ENCODE results near the gene PCP4L1. TPM values are rescaled to one million over a fixed set of nuclear protein-coding genes. Genes with fewer than 3 reads are reported as not detected.
"Not testable (repeated sequence)": the region's sequence is repeated elsewhere in the genome, so short reads cannot be mapped to it uniquely, and the experiment has no call there.

Gene PCP4L1
- polyA plus RNA-seq, 2 donors, result 10.0 to 16.2 TPM

- H3K9me3 ChIP-seq (ENCODE audit: control insufficient read depth in 2 of 2, insufficient read depth in 1 of 2, low read depth in 1 of 2, low read length in 1 of 2), result no peaks in the 10 kb centered on the region
- no peak overlapping the region for H3K4me3 ChIP-seq (ENCODE audit: low read depth in 1 of 2, low read length in 2 of 2)
- WGBS, 2 donors, result 51% methylated on average over 2 of the region's 2 CpGs
- H3K36me3 ChIP-seq (ENCODE audit: control insufficient read depth in 2 of 2, insufficient read depth in 2 of 2, low read length in 1 of 2), result no peaks in the 10 kb centered on the region
- H3K27ac ChIP-seq (ENCODE audit: low read depth in 2 of 2, low read length in 1 of 2), result no peak overlapping the region
- H3K27me3 ChIP-seq (ENCODE audit: control insufficient read depth in 1 of 2, insufficient read depth in 2 of 2, low read length in 2 of 2), result no peaks in the 10 kb centered on the region
- H3K4me1 ChIP-seq (ENCODE audit: control insufficient read depth in 2 of 2, insufficient read depth in 2 of 2, low read length in 1 of 2), result peaks cover 3 to 9% of the 10 kb centered on the region in 2 donors
These were observed 49.5 kb downstream of the PCP4L1 start for GRCh38 chr1:161307892-161308638.

- peaks cover 3 to 9% of the 10 kb centered on the region in 2 donors for H3K4me1 ChIP-seq (ENCODE audit: control insufficient read depth in 2 of 2, insufficient read depth in 2 of 2, low read length in 1 of 2)
- 50 to 61% methylated on average over 2 of the region's 2 CpGs for WGBS, 2 donors
These were observed 51.3 kb downstream of the PCP4L1 start, which contains the start of gene MPZ for GRCh38 chr1:161309868-161310267. MPZ (minus strand) TSS chr1:161309968; CDS start chr1:161309905, 63 bp downstream.

DNA sequence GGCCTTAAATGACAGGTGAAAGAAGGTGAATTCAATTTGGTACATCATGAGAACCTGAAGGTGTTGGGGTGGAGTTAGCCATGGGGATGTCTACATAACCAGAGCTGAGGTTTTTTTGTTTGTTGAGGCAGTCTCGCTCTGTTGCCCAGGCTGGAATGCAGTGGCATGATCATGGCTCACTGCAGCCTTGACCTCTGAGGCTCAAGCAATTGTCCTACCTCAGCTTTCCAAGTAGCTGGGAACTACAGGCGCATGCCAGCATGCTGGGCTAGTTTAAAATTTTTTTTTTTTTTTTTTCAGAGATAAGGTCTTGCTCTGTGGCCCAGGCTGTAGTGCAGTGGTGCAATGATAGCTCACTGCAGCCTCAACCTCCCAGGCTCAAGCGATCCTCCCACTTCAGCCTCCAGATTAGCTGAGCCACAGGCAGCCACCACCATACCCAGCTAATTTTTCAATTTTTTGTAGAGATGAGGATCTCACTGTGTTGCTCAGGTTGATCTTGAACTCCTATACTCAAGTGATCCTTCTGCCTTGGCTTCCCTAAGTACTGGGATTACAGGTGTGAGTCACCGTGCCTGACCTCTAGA is 53.1 kb downstream of the PCP4L1 start:
- Histone ChIP-seq H3K4me3 (ENCODE audit: low read depth in 1 of 2, low read length in 2 of 2) (no peak overlapping the region), H3K27me3 (ENCODE audit: control insufficient read depth in 1 of 2, insufficient read depth in 2 of 2, low read length in 2 of 2) (no peaks in the 10 kb centered on the region), H3K9me3 (ENCODE audit: control insufficient read depth in 2 of 2, insufficient read depth in 1 of 2, low read depth in 1 of 2, low read length in 1 of 2) (no peaks in the 10 kb centered on the region), H3K4me1 (ENCODE audit: control insufficient read depth in 2 of 2, insufficient read depth in 2 of 2, low read length in 1 of 2) (peaks cover 0 to 2% of the 10 kb centered on the region in 2 donors), H3K27ac (ENCODE audit: low read depth in 2 of 2, low read length in 1 of 2) (no peak overlapping the region), H3K36me3 (ENCODE audit: control insufficient read depth in 2 of 2, insufficient read depth in 2 of 2, low read length in 1 of 2) (no peaks in the 10 kb centered on the region)
- WGBS, 2 donors, result 91 to 93% methylated on average over 4 of the region's 4 CpGs

More at GRCh38 chr1:161309868-161310267, 51.3 kb downstream of the PCP4L1 start, which contains the start of gene MPZ:
- Histone ChIP-seq H3K27ac (ENCODE audit: low read depth in 2 of 2, low read length in 1 of 2) (no peak within 1 kb of the TSS), H3K36me3 (ENCODE audit: control insufficient read depth in 2 of 2, insufficient read depth in 2 of 2, low read length in 1 of 2) (no peaks in the 10 kb centered on the region), H3K27me3 (ENCODE audit: control insufficient read depth in 1 of 2, insufficient read depth in 2 of 2, low read length in 2 of 2) (no peaks in the 10 kb centered on the region), H3K9me3 (ENCODE audit: control insufficient read depth in 2 of 2, insufficient read depth in 1 of 2, low read depth in 1 of 2, low read length in 1 of 2) (no peaks in the 10 kb centered on the region), H3K4me3 (ENCODE audit: low read depth in 1 of 2, low read length in 2 of 2) (no peak within 1 kb of the TSS)

DNA sequence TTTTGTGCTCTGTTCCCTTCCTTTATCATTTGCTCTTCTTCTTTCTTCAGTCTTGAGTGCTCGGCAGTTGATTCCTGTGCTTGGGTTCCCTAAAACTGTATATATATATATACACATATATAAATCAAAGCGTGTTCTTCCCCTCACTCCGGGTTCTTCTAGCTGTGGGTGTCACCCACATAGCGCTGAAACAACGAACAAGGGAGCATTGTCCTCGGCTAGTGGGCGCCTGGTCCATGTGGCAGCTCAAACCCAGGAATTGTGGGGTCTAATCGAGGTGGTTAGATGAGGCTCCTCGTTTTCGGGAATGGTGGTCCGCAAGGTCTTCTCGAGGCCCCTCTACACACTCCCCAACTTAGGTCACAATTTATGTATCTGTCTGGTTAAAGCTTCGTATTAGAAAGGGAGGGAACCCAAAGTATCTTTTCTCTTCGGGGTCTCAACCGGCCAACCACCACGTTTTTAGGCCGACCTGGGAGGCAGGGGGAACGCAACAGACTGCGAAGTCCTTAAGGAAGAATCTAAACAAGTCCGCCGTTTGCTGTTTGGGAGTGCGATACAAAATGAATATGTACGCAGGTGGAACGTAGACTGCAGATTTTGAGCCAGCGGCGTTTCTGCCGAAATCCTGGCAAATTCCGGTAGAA is 55.1 kb downstream of the PCP4L1 start:
- H3K4me3 ChIP-seq (ENCODE audit: low read depth in 1 of 2, low read length in 2 of 2), result peak overlapping the region; percentile 73 to 81
- H3K27me3 ChIP-seq (ENCODE audit: control insufficient read depth in 1 of 2, insufficient read depth in 2 of 2, low read length in 2 of 2), result no peaks in the 10 kb centered on the region
- peaks cover 0 to 2% of the 10 kb centered on the region in 2 donors for H3K4me1 ChIP-seq (ENCODE audit: control insufficient read depth in 2 of 2, insufficient read depth in 2 of 2, low read length in 1 of 2)
- H3K36me3 ChIP-seq (ENCODE audit: control insufficient read depth in 2 of 2, insufficient read depth in 2 of 2, low read length in 1 of 2), result no peaks in the 10 kb centered on the region
- no peaks in the 10 kb centered on the region for H3K9me3 ChIP-seq (ENCODE audit: control insufficient read depth in 2 of 2, insufficient read depth in 1 of 2, low read depth in 1 of 2, low read length in 1 of 2)
- 31 to 35% methylated on average over 28 of the region's 28 CpGs for WGBS, 2 donors
- H3K27ac ChIP-seq (ENCODE audit: low read depth in 2 of 2, low read length in 1 of 2), result peak overlapping the region; percentile 91

DNA sequence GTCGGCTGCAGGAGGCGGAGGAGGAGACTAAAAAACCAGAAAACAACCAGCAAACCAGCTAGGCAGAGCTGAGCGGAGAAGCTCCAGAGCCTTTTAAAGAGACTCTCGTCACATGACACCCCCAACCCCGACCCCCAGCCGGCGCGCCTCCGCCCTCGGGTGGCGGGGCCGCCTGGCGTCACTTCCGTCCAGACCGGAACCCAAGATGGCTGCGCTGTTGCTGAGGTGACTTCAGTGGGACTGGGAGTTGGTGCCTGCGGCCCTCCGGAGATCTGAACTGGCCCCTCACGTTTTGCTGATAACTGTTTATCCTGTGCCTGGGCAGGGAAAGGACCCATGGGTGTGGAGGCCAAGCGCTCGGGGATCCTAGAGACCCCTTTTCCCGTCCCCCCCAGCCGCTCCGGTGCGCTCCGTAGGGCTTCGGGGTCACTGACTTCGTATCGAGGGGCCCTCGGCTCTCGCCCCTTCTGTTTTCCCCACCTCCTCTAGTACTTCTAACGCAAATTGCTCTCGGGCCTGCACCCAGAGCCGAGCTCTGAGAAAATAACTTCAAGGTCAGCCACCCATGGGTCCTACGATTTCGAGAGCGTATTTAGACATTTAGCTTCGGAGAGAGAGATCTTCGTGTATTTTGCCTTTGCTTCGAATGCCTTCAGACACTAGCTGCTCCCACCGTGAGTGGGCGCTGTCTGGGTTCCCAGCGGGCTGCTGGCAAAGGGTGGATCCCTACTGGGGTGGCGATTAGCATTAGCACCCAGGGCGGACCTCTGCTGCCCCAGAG is 55.8 kb downstream of the PCP4L1 start, which contains the start of gene SDHC:
TSS of gene SDHC (plus strand) at position 181 of the 781 bp plus-strand sequence. CDS start at position 206, 25 bp downstream.
- H3K9me3 ChIP-seq (ENCODE audit: control insufficient read depth in 2 of 2, insufficient read depth in 1 of 2, low read depth in 1 of 2, low read length in 1 of 2), result no peaks in the 10 kb centered on the region
- H3K27me3 ChIP-seq (ENCODE audit: control insufficient read depth in 1 of 2, insufficient read depth in 2 of 2, low read length in 2 of 2), result no peaks in the 10 kb centered on the region
- H3K36me3 ChIP-seq (ENCODE audit: control insufficient read depth in 2 of 2, insufficient read depth in 2 of 2, low read length in 1 of 2), result no peaks in the 10 kb centered on the region
- WGBS, 2 donors, result 1% methylated on average over 45 of the region's 45 CpGs
- peak within 1 kb of the TSS; percentile 73 to 81 for H3K4me3 ChIP-seq (ENCODE audit: low read depth in 1 of 2, low read length in 2 of 2)
- peak within 1 kb of the TSS; percentile 91 for H3K27ac ChIP-seq (ENCODE audit: low read depth in 2 of 2, low read length in 1 of 2)
- H3K4me1 ChIP-seq (ENCODE audit: control insufficient read depth in 2 of 2, insufficient read depth in 2 of 2, low read length in 1 of 2), result peaks cover 0 to 2% of the 10 kb centered on the region in 2 donors

GRCh38 chr1:161315841-161316674 is 57.5 kb downstream of the PCP4L1 start:
- not testable (repeated sequence) for H3K9me3 ChIP-seq (ENCODE audit: control insufficient read depth in 2 of 2, insufficient read depth in 1 of 2, low read depth in 1 of 2, low read length in 1 of 2); H3K27me3 ChIP-seq (ENCODE audit: control insufficient read depth in 1 of 2, insufficient read depth in 2 of 2, low read length in 2 of 2); H3K27ac ChIP-seq (ENCODE audit: low read depth in 2 of 2, low read length in 1 of 2); H3K4me1 ChIP-seq (ENCODE audit: control insufficient read depth in 2 of 2, insufficient read depth in 2 of 2, low read length in 1 of 2); H3K4me3 ChIP-seq (ENCODE audit: low read depth in 1 of 2, low read length in 2 of 2); H3K36me3 ChIP-seq (ENCODE audit: control insufficient read depth in 2 of 2, insufficient read depth in 2 of 2, low read length in 1 of 2)
- WGBS, 2 donors, result 75 to 76% methylated on average over 17 of the region's 17 CpGs

- Histone ChIP-seq H3K4me3 (ENCODE audit: low read depth in 1 of 2, low read length in 2 of 2) (no peak overlapping the region), H3K27me3 (ENCODE audit: control insufficient read depth in 1 of 2, insufficient read depth in 2 of 2, low read length in 2 of 2) (no peaks in the 10 kb centered on the region), H3K36me3 (ENCODE audit: control insufficient read depth in 2 of 2, insufficient read depth in 2 of 2, low read length in 1 of 2) (peaks cover 0 to 3% of the 10 kb centered on the region in 2 donors), H3K9me3 (ENCODE audit: control insufficient read depth in 2 of 2, insufficient read depth in 1 of 2, low read depth in 1 of 2, low read length in 1 of 2) (no peaks in the 10 kb centered on the region), H3K4me1 (ENCODE audit: control insufficient read depth in 2 of 2, insufficient read depth in 2 of 2, low read length in 1 of 2) (no peaks in the 10 kb centered on the region), H3K27ac (ENCODE audit: low read depth in 2 of 2, low read length in 1 of 2) (no peak overlapping the region)
- 81 to 82% methylated on average over 4 of the region's 4 CpGs for WGBS, 2 donors
These were observed 65.5 kb downstream of the PCP4L1 start for GRCh38 chr1:161324020-161324419.

- Histone ChIP-seq H3K36me3 (ENCODE audit: control insufficient read depth in 2 of 2, insufficient read depth in 2 of 2, low read length in 1 of 2) (peaks cover 2 to 4% of the 10 kb centered on the region in 2 donors), H3K27ac (ENCODE audit: low read depth in 2 of 2, low read length in 1 of 2) (no peak overlapping the region), H3K27me3 (ENCODE audit: control insufficient read depth in 1 of 2, insufficient read depth in 2 of 2, low read length in 2 of 2) (no peaks in the 10 kb centered on the region), H3K4me3 (ENCODE audit: low read depth in 1 of 2, low read length in 2 of 2) (no peak overlapping the region), H3K9me3 (ENCODE audit: control insufficient read depth in 2 of 2, insufficient read depth in 1 of 2, low read depth in 1 of 2, low read length in 1 of 2) (no peaks in the 10 kb centered on the region), H3K4me1 (ENCODE audit: control insufficient read depth in 2 of 2, insufficient read depth in 2 of 2, low read length in 1 of 2) (no peaks in the 10 kb centered on the region)
- WGBS, 2 donors, result 79 to 87% methylated on average over 4 of the region's 4 CpGs
These were observed 71.8 kb downstream of the PCP4L1 start for GRCh38 chr1:161330346-161330745.
